GM12891 (cell line): ENCODE results near the gene CLNK.

Experiments
- POLR2A ChIP-seq: IDR thresholded peaks from 2 replicates; pipeline ENCODE4 v1.6.1; 2011; ENCODE audit warnings: low read depth, low read length, control low read depth
- POLR2AphosphoS5 ChIP-seq: IDR thresholded peaks from 2 replicates; pipeline ENCODE4 v1.6.1; 2011; ENCODE audit warnings: low read depth, low read length, control low read depth
- TAF1 ChIP-seq: IDR thresholded peaks from 2 replicates; pipeline ENCODE4 v1.6.1; 2011; ENCODE audit warnings: low read depth, low read length, control low read depth

DNA sequence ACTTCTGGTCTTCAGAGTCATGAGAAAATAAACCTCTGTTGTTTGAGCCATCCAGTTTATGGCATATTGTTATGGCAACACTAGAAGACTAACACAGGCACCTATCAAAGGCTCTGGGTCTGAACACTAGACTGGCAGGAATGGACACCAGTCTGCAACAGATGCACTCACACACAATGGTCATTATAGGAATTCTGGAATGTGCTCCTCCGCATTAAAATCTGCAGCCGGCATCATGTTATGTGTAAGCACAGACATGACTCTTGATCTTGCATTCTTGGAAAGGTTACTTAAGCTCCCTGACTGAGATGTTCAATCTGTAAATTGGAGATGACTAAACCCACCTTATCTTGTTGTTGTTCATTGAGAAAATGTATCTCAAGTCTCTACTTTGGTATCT, 115.1 kb downstream of the CLNK start:
- TF ChIP-seq POLR2A (no peak), TAF1 (no peak), POLR2AphosphoS5 (no peak)
